Osteoblast (primary cell): ENCODE measurements around the gene KISS1R. TPM values are rescaled to one million over a fixed set of nuclear protein-coding genes. Genes with fewer than 3 reads are reported as not detected.
"Not testable (repeated sequence)": the region's sequence is repeated elsewhere in the genome, so short reads cannot be mapped to it uniquely, and the experiment has no call there.

Experiments
- DNase-seq: peaks from one replicate; pipeline ENCODE4 v3.0.0; 2011; ENCODE audit warnings: low spot score, mixed read lengths; ENCODE audit not compliant: insufficient read length; ENCODE audit errors: missing footprints
- H2AFZ ChIP-seq: 2 replicates; pipeline ENCODE4 v1.6.0; 2011; ENCODE audit warnings: mild to moderate bottlenecking, low read length
- H3K27ac ChIP-seq: 2 replicates; pipeline ENCODE4 v1.5.1; 2011; ENCODE audit warnings: mild to moderate bottlenecking, low read depth, low read length, moderate library complexity
- H3K27me3 ChIP-seq: 2 replicates; pipeline ENCODE4 v1.6.0; 2012; ENCODE audit warnings: mild to moderate bottlenecking, control low read depth, inconsistent platforms, low read length, moderate library complexity; ENCODE audit not compliant: insufficient read depth
- H3K36me3 ChIP-seq: 2 replicates; pipeline ENCODE4 v1.5.1; 2011; ENCODE audit warnings: mild to moderate bottlenecking, low read length, control low read depth, moderate library complexity; ENCODE audit not compliant: insufficient read depth
- H3K4me1 ChIP-seq: 2 replicates; pipeline ENCODE4 v1.5.1; 2011; ENCODE audit warnings: mild to moderate bottlenecking, low read length, control low read depth, moderate library complexity; ENCODE audit not compliant: insufficient read depth
- H3K4me2 ChIP-seq: 2 replicates; pipeline ENCODE4 v1.6.0; 2011; ENCODE audit warnings: mild to moderate bottlenecking, low read length; ENCODE audit not compliant: insufficient read depth
- H3K4me3 ChIP-seq: fragments of 200-600 bp; sonication (generic); 3 replicates; pipeline ENCODE4 v1.5.1; 2012; ENCODE audit warnings: mild to moderate bottlenecking, low read length, inconsistent platforms; ENCODE audit not compliant: insufficient read depth
- H3K79me2 ChIP-seq: 2 replicates; pipeline ENCODE4 v1.6.0; 2012; ENCODE audit warnings: mild to moderate bottlenecking, low read length, control low read depth, inconsistent platforms; ENCODE audit not compliant: insufficient read depth
- H3K9me3 ChIP-seq: 2 replicates; pipeline ENCODE4 v1.5.1; 2011; ENCODE audit warnings: low read depth, low read length, control low read depth
- H4K20me1 ChIP-seq: 2 replicates; pipeline ENCODE4 v1.6.0; 2012; ENCODE audit warnings: mild to moderate bottlenecking, low read length, control low read depth; ENCODE audit not compliant: insufficient read depth
- CTCF ChIP-seq: IDR thresholded peaks from 2 replicates; pipeline ENCODE4 v1.5.1; 2011; ENCODE audit warnings: mild to moderate bottlenecking, low read depth, low read length, moderate library complexity; ENCODE audit errors: extremely low read depth
- total RNA-seq: library from RNA; depleted of rRNA; stranded (reverse); fragments of >200 nt; gene quantifications from 2 replicates; pipeline ENCODE4 v1.2.3, GENCODE V29; 2012

KISS1R gene
- total RNA-seq, 1 donor = not detected

GRCh38 chr19:888581-889385 lies 28.4 kb upstream of the KISS1R start:
- H3K79me2 ChIP-seq = peaks cover 25% of the 10 kb centered on the region

GRCh38 chr19:889662-890295 lies 27.4 kb upstream of the KISS1R start:
- Histone ChIP-seq H3K27ac (no peak overlapping the region), H3K4me3 (no peak overlapping the region), H3K4me2 (no peak overlapping the region), H3K27me3 (no peaks in the 10 kb centered on the region), H2AFZ (no peak overlapping the region), H3K79me2 (peaks cover 25% of the 10 kb centered on the region), H3K36me3 (peaks cover 26% of the 10 kb centered on the region), H4K20me1 (peaks cover 4% of the 10 kb centered on the region), H3K4me1 (peaks cover 5% of the 10 kb centered on the region), H3K9me3 (no peaks in the 10 kb centered on the region)
- no peak for DNase-seq
- TF ChIP-seq CTCF = no peak

More at GRCh38 chr19:888581-889385, 28.4 kb upstream of the KISS1R start:
- no peak overlapping the region for H2AFZ ChIP-seq
- peaks cover 28% of the 10 kb centered on the region for H3K36me3 ChIP-seq
- no peak overlapping the region for H3K4me2 ChIP-seq
- H3K9me3 ChIP-seq = no peaks in the 10 kb centered on the region
- peaks cover 4% of the 10 kb centered on the region for H4K20me1 ChIP-seq
- H3K4me3 ChIP-seq = no peak overlapping the region
- no peak overlapping the region for H3K27ac ChIP-seq
- no peak for TF ChIP-seq CTCF
- peaks cover 5% of the 10 kb centered on the region for H3K4me1 ChIP-seq
- DNase-seq = no peak
- no peaks in the 10 kb centered on the region for H3K27me3 ChIP-seq

- Histone ChIP-seq H3K4me1 (peaks cover 5% of the 10 kb centered on the region), H3K36me3 (peaks cover 18% of the 10 kb centered on the region), H3K79me2 (peaks cover 25% of the 10 kb centered on the region), H3K27ac (no peak overlapping the region), H3K9me3 (no peaks in the 10 kb centered on the region), H3K27me3 (no peaks in the 10 kb centered on the region), H4K20me1 (peaks cover 4% of the 10 kb centered on the region), H3K4me3 (no peak overlapping the region), H3K4me2 (no peak overlapping the region), H2AFZ (no peak overlapping the region)
- no peak for DNase-seq
- TF ChIP-seq CTCF = no peak
These were observed 26.3 kb upstream of the KISS1R start for GRCh38 chr19:890831-891230.

- H3K36me3 ChIP-seq = peaks cover 10% of the 10 kb centered on the region
- peaks cover 25% of the 10 kb centered on the region for H3K79me2 ChIP-seq
- not testable (repeated sequence) for H4K20me1 ChIP-seq, H3K27me3 ChIP-seq, H2AFZ ChIP-seq, H3K27ac ChIP-seq, H3K4me1 ChIP-seq, H3K9me3 ChIP-seq
- H3K4me3 ChIP-seq = peak overlapping the region; percentile 96
- peak; percentile 89 for DNase-seq
- H3K4me2 ChIP-seq = peak overlapping the region; percentile 83
These were observed 25.5 kb upstream of the KISS1R start for GRCh38 chr19:891421-892200.
